CD4-positive, alpha-beta T cell treated with Interleukin-15 for 1 hour (primary cell): ENCODE results near the gene AP2A2.

Experiments
- DNase-seq: peaks from one replicate; pipeline ENCODE4 v3.0.0-alpha.2; 2020

Gene AP2A2

DNA sequence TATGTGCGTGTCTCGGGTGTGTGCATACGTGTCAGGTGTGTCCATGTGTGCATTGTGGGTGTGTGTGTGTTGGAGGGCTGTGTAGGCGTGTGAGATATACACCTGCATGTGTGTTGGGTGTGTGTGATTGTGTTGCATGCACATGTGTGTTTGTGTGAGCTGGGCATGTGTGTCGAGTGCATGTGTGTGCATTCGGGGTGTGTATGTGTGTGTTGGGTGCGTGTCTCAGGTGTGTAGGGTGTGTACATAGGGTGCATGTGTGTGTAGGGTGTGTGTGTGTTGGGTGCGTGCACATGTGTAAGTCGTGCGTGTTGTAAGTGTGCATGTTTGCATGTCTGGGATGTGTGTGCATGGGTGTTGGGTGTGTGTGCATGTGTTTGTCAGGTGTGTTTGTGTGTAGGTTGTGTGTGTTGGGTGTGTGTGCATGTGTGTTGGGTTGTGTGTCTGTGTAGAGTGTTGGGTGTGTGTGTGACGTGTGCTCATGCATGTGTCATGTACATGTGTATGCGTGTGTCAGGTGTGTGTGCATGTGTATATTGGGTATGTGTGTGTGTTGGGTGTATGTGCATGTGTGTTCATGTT is 106.7 kb downstream of the AP2A2 start:
- DNase-seq, result no peak

DNA sequence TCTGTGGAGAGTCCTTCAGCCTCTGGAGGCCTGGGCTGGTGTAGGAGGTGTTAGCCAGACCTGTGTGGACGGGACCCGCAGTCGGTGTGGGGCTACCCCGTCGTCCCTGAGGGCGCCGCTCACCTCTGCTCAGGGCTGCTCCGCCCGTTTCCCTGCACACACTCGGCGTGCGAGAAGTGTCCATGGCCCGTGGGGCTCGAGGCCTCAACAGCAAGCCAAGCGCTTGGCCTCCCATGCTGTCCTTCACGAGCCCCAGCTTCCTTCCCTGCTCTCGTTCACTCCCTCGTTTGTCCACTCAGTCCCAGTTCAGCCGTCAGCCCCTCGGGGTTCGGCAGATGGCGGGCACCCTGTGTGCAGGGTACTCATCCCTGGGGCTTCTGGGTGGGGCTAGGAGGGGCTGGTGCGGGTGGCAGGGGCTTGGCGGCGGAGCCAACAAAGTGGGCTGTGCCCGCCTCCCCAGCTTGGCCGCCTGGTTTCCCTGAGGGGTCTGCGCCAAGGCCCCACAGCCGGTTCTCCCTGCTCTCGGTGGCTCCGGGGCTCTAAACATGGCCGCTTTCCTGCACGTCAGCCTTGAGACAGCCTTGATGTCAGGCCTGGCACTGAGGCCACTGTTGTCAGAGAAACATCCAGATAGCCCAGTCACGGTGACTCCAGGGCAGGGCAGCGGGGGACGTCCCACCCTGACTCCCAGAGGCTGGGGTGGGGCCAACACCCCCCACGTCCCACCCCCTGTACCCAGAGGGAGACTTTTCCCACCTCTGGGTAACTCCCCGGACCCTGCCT is 107.5 kb downstream of the AP2A2 start:
- DNase-seq, result no peak

GRCh38 chr11:1034001-1034400 is 108.3 kb downstream of the AP2A2 start:
- no peak for DNase-seq

DNA sequence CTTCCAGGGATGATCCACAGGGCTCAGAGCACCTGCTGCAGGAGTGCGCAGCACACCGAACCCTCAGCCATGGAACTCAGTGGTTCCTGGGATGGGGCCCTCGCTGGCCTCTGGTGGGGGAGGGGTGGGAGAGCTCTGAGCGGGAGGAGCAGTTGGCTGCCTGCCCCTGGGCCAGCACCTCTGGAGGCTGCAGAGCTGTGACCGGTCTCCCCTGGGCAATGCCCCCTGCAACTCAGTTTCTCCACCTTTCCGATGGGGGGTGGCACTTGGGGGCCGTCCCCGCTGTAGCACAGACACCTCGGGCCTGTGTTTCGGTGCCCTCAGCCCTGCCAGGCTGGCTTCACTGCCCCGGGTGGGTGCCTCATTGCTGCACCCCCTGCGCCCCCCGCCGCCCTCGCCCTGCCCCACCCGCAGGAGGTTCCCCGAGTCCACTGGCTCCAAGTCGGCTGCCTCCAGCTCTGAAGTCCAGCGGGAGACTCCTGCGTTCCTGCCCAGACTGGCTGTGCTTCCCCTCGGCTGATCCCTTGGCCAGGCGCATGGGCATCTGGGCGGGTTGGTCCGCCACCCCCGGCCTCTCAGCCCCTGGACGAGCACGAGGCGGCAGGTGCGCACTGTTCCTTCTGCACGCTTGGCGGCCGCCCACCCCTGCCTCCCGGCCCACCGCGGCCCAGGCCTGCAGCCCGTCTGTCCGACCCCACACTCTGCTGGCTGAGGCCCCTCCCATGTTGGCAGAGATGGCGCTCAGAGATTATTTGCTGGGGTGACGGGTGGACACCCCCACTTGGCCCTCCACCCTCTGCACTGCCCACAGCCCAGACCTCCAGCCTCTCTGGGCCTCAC is 109.0 kb downstream of the AP2A2 start:
- no peak for DNase-seq

GRCh38 chr11:1035577-1036283 is 110.1 kb downstream of the AP2A2 start:
- DNase-seq, result no peak

DNA sequence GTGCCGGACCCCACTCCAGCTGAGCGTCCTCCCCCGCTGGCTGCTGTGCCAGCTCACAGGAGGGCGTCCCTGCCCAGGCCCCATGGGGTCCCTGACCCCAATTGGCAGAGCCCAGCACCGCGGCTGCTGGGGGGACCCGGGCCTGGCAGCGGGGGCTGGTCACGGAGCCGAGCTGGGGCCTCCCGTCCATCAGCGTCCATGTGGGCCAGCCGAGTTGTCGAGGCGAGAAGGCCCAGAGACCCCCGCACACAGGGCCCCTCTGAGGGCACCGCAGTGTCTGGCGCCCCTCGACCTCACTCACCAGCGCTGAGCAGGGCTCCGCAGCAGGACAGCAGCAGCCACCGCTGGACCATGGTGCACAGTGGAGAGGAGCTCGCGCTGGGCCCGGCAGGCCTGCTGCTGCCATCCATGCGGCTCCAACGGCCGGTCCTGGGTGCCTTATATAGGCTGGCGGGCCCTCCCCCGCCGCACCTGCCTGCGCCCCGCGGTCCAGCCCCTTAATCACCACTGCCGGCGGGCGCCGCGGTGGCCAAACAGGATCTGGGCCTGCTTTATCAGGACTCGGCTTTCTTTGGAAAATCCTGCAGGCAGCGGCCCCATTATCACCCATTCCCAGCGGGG is 110.7 kb downstream of the AP2A2 start, which contains the start of gene MUC6:
MUC6 (minus strand) TSS at position 416 of the 621 bp plus-strand sequence; CDS start at position 353, 63 bp downstream.
- DNase-seq, result no peak

GRCh38 chr11:1036931-1037330 is 111.3 kb downstream of the AP2A2 start:
- no peak for DNase-seq

- no peak for DNase-seq
Measured at GRCh38 chr11:1037506-1038055, 111.9 kb downstream of the AP2A2 start.

DNA sequence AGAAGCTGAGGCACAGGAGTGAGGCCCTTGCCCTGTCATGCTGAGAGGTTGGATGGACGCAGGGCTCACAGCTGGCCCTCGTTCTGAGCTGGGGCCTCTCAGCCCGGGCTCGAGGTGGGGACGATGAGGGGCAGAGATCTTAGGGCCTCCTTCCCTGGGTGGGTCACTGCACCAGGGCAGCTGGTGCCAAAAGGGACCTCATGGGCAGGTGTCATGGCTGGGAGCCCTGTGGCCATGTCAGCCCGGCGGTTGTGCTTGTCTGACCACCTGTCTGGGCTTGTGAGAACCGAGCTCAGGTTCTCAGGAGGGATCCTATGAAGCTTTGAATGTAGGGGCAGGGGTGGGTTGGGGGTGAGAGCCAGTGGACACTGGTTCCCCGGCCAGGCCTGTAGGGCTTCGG is 112.7 kb downstream of the AP2A2 start:
- DNase-seq, result no peak

- no peak for DNase-seq
Measured at GRCh38 chr11:1038921-1039320, 113.3 kb downstream of the AP2A2 start.

DNA sequence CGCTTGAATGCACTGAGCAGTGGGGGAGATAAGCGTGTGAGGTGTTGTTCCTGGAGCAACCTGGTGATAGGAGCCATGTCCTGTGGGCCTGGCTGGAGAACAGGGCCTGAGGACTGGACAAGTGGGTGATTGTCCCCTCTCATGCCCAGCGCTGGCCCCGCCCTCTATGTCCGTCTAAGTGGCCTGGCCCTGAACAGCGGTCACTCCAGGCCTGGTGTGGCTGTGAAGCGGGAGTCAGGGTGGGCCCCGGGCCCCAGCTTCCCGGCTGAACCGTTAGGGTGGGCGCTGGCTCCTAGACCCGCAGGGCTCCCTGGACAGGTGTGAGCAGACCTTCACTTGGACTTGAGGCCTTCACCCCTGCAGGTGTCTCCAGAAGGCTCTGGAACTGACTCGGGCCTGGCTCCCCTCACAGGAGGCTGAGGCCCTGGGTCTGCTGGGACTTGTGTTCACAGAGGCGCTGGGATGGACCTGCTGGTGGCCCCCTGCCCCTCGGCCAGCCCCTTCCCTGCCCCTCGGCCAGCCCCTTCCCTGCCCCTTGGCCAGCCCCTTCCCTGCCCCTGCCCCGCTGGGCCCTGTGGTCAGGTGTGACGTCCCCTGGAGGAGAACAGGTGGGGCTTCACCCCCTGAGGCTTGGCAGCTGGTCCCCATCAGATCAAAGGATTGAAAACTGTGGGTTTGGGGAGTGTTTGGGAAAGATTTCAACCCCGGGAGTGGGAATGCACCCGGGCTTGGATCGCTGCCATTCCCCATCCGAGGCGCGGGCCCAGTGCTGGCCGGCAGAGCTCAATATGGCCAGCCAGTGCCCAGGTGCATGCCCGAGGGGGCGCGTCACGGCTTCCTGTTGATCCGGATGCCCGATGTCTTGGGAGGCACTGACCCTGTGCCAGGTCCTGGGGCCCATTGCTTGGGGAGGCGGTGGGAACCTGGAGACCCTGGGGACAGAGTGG is 114.1 kb downstream of the AP2A2 start:
- DNase-seq, result no peak

DNA sequence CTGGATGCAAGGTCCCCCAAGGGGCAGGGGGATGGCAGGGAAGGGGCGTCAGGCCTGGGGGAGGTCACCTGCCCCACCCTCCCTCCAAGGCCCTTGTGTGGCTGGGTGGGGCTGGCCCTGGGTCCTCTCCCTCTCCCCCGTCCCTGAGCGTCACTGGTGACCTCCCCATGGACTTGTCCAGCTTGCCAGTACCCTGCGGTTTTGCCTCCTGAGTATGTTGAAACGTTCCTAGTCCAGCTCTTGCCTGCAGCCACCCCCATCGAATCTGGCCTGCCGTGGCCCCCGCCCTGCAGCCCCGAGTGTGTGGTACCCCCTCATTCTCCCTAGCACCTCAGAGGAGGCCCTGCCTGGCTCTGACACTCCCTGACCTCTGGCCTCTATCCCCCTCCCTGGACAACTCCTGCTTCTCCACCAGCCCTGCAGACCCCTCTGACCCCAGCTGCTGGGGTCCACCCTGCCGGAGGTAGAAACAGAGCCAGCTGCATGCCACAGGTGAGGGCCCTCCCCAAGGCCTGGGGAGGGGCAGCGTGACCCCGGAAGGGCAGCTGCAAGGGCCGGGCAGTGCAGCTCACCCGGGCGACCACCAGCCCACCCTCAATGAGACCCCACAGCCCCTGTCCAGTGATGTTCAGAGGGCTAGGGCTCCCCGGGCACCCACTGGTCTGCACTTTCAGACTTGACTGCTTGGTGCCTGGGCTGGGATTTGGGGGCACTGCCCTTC is 114.9 kb downstream of the AP2A2 start:
- no peak for DNase-seq

DNA sequence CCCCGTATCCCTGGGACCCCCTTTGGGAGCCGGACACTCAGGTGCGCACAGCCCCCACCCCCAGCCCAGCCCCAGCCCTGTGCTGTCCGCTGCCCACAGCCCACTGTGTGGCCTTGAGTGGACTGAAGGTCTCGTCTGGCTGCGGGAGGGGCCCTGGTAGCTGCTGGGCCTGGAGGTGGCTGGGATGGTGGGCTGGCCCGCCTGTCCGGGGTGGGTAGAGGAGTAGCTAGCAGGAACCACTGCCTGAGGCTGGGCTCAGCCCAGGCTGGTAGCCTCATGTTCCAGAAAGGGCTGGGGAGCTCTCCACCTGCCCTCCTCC is 115.4 kb downstream of the AP2A2 start:
- no peak for DNase-seq

GRCh38 chr11:1041471-1041870 is 115.8 kb downstream of the AP2A2 start:
- DNase-seq, result no peak

GRCh38 chr11:1041936-1042608 is 116.4 kb downstream of the AP2A2 start:
- DNase-seq, result no peak

DNA sequence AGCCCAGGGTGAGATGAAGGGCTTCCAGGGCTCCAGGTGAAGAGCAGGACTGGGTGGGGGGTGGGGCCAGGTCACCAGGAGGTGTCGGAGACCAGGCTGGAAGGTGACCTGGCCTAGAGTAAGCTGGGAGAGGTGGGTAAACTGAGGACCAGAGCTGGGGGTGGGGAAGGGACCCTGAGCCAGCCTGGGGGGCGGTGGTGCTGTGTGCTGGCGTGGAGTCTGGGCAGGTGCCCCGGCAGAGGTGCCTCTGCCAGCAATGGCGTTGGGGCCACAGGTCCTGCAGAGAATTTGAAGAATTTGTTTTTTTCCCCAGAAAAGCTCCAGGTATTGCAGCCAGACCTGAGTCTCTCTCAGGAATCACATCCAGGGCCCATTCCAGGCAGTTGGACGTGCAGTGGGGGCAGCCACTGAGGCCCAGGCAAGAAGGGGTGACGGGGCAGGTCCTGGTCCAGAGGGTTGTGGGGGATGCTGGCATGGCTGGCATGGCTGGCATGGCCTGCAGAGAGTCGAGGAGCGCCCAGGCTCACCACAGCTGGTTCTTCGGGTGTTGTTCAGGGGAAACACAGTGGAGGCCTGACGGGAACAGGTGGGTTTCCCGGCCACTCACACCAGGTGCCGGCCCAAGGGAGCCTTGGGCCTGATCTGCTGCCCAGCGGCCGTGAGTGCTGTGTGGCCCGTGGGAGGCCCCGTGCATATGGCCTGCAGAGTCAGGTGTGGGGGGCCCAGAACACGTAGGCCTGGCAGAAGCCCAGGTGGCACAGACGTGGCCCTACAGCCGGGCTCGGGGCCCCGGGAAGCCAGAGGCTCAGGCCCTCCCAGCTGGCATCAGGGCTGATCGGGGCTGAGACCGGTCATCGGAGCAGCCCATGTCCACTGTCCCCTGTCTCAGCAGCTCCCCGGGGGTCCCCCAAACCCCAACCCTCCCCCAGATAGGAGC is 117.2 kb downstream of the AP2A2 start:
- DNase-seq, result no peak

DNA sequence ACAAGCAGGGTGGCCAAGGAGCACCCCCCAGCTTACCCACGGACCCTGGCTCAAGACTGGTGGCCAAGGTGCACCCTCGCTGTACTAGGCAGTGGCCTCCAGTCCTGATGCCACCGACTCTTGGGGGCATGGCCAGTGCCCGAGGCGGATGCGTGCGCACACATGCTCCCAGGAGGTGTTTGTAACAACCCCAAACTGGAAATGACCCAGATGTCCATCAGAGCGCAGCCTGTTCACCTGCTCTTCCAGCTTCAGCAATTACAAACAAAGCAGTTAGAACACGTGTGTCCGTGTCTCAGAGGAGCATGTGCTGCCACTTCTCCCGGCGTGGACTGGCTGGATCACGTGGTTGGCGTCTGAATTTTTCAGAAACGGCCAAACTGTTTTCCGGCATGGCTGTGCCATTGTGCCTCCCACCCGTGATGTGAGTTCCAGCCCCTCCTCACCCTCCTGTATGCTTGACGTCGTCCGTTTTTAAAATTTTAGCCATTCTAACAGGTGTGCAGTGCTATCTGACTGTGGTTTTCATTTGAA is 118.0 kb downstream of the AP2A2 start:
- no peak for DNase-seq

DNA sequence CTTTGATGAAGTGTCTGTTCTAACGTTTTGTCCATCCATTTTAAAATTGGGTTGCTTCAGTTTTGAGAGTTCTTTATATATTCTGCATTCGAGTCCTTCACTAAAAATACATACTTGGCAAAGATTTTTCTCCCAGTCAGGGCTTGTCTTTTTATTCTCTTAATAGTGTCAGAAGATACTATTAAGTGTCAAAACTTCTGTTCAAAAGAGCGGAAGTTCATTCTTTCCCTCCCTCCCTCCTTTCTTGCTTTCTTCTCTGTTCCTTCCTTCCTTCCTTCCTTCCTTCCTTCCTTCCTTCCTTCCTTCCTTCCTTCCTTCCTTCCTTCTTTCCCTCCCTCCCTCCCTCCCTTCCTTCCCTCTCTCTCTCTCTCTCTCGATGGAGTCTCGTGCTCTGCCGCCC is 118.5 kb downstream of the AP2A2 start:
- no peak for DNase-seq
